Measurements from ENCODE around the gene MAPKAP1.

DNA sequence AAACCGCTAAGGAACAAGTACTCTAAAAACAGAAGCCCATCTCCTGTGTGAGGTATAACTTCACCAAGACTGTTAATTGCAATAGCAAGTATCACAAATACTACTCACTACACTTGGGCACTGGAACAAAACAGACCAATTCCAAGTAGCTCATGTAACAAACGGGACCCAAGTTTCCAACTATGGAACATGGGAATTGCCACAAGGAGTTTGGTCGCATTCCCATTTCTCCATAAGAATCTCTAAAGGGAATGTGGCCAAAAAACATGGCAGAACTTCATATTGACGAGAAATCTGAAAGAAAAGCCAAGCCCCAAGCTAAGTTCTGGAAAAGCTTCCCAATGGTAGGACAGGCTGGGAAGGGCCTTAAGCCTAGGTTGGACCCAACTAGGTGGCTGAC, 162.5 kb downstream of the MAPKAP1 start:
- no peak for TF ChIP-seq EGR1 (IDR thresholded peaks at IDR 0.05)
- TF ChIP-seq RAD21 (IDR thresholded peaks at IDR 0.05; ENCODE audit: low read depth), result no peak
- no peak for TF ChIP-seq FOXM1 (IDR thresholded peaks at IDR 0.05; ENCODE audit: borderline replicate concordance, low read depth)
- no peak for TF ChIP-seq YY1 (IDR thresholded peaks at IDR 0.05; ENCODE audit: low read depth)
- TF ChIP-seq EP300 (IDR thresholded peaks at IDR 0.05; ENCODE audit: borderline replicate concordance), result no peak
- no peak for TF ChIP-seq NFIC (IDR thresholded peaks at IDR 0.05)
- TF ChIP-seq REST (IDR thresholded peaks at IDR 0.05; ENCODE audit: low read depth), result no peak
- no peak for TF ChIP-seq TAF1 (IDR thresholded peaks at IDR 0.05; ENCODE audit: low read depth)
- TF ChIP-seq, protein P1, sequence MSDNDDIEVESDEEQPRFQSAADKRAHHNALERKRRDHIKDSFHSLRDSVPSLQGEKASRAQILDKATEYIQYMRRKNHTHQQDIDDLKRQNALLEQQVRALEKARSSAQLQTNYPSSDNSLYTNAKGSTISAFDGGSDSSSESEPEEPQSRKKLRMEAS (IDR thresholded peaks at IDR 0.05), result no peak
- no peak for TF ChIP-seq TCF12 (IDR thresholded peaks at IDR 0.05; ENCODE audit: low read depth)
- no peak for TF ChIP-seq CEBPB (IDR thresholded peaks at IDR 0.05)
